Measurements from ENCODE around the gene ABHD14A. TPM values are rescaled to one million over a fixed set of nuclear protein-coding genes. Genes with fewer than 3 reads are reported as not detected.

The ABHD14A gene
- total RNA-seq, 1 donor from 2014 or later = 11.8 TPM

DNA sequence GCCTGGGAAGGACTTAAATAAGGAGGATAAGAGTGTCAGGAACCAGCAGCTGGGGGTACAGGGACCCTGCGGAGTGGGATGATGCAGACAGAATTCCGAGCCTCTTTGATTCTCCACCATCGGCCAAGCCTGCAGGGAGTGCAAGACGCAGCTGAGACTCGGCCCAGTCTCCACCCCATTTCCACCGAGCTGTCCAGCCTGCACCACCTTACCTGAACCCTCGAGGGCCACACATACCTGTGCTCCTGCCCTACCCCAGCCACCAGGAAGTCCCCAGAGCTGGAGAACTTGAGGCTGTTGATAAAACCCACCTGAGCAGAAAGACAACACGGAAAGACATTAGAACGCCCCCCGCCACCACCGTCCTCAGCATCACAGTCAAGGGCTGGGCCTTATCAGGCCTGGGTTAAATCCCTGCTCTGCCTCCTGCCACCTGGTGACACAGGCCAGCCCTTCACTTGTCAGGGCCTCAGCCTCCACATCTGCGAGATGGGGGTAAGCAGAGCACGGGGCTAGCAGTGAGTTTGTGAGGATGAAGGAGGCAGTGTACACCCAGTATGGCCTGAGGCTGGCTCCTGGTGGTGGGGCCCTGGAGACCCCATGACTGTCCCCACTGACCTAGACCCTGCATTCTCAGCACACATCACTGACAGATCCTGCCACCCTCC, 41.3 kb upstream of the ABHD14A start:
- Histone ChIP-seq H3K36me3 (ENCODE audit: insufficient read depth, low read length) (peaks cover 11% of the 10 kb centered on the region), H3K79me2 (ENCODE audit: insufficient read depth, low read length) (peaks cover 7% of the 10 kb centered on the region), H3K9ac (ENCODE audit: low read length) (no peak overlapping the region), H3K4me3 (ENCODE audit: insufficient read depth, low read depth, low read length) (no peak overlapping the region), H3K27ac (ENCODE audit: low read depth, low read length) (no peak overlapping the region), H4K20me1 (ENCODE audit: insufficient read depth, low read length) (peaks cover 21% of the 10 kb centered on the region), H3K4me2 (ENCODE audit: low read length) (no peak overlapping the region), H2AFZ (ENCODE audit: low read depth, low read length) (no peak overlapping the region), H3K9me3 (ENCODE audit: insufficient read depth, low read depth, low read length) (no peaks in the 10 kb centered on the region), H3K4me1 (ENCODE audit: insufficient read depth, low read length) (peaks cover 3% of the 10 kb centered on the region), H3K27me3 (ENCODE audit: insufficient read depth, low read length) (no peaks in the 10 kb centered on the region)
- Mint-ChIP-seq H3K27ac (ENCODE audit: unreplicated experiment) (no peak overlapping the region), H3K27me3 (ENCODE audit: low read depth, unreplicated experiment) (no peaks in the 10 kb centered on the region), H3K36me3 (ENCODE audit: low read depth, unreplicated experiment) (peaks cover 34% of the 10 kb centered on the region), H3K4me3 (ENCODE audit: unreplicated experiment) (no peak overlapping the region), H3K9me3 (ENCODE audit: unreplicated experiment) (no peaks in the 10 kb centered on the region), H3K4me1 (ENCODE audit: low read depth, unreplicated experiment) (no peaks in the 10 kb centered on the region)
- FAIRE-seq (no peak), DNase-seq (ENCODE audit: low read depth) (no peak)
- TF ChIP-seq EZH2 (IDR thresholded peaks at IDR 0.05; ENCODE audit: insufficient read depth, low read length) = no peak
- TF ChIP-seq CTCF (IDR thresholded peaks at IDR 0.05; ENCODE audit: insufficient read depth, low read depth, low read length) = no peak

- Mint-ChIP-seq H3K36me3 (ENCODE audit: low read depth, unreplicated experiment) (peaks cover 34% of the 10 kb centered on the region), H3K27ac (ENCODE audit: unreplicated experiment) (no peak overlapping the region), H3K9me3 (ENCODE audit: unreplicated experiment) (no peaks in the 10 kb centered on the region), H3K27me3 (ENCODE audit: low read depth, unreplicated experiment) (no peaks in the 10 kb centered on the region), H3K4me1 (ENCODE audit: low read depth, unreplicated experiment) (no peaks in the 10 kb centered on the region), H3K4me3 (ENCODE audit: unreplicated experiment) (no peak overlapping the region)
- H4K20me1 ChIP-seq (ENCODE audit: insufficient read depth, low read length) = peaks cover 28% of the 10 kb centered on the region
- H3K9me3 ChIP-seq (ENCODE audit: insufficient read depth, low read depth, low read length) = no peaks in the 10 kb centered on the region
- no peak overlapping the region for H3K9ac ChIP-seq (ENCODE audit: low read length)
- peaks cover 11% of the 10 kb centered on the region for H3K36me3 ChIP-seq (ENCODE audit: insufficient read depth, low read length)
- no peak overlapping the region for H3K27ac ChIP-seq (ENCODE audit: low read depth, low read length)
- no peak for FAIRE-seq
- no peaks in the 10 kb centered on the region for H3K27me3 ChIP-seq (ENCODE audit: insufficient read depth, low read length)
- H3K4me2 ChIP-seq (ENCODE audit: low read length) = no peak overlapping the region
- peaks cover 3% of the 10 kb centered on the region for H3K4me1 ChIP-seq (ENCODE audit: insufficient read depth, low read length)
- peaks cover 14% of the 10 kb centered on the region for H3K79me2 ChIP-seq (ENCODE audit: insufficient read depth, low read length)
- DNase-seq (ENCODE audit: low read depth) = no peak
- TF ChIP-seq CTCF (IDR thresholded peaks at IDR 0.05; ENCODE audit: insufficient read depth, low read depth, low read length) (no peak), EZH2 (IDR thresholded peaks at IDR 0.05; ENCODE audit: insufficient read depth, low read length) (no peak)
- H3K4me3 ChIP-seq (ENCODE audit: insufficient read depth, low read depth, low read length) = no peak overlapping the region
- no peak overlapping the region for H2AFZ ChIP-seq (ENCODE audit: low read depth, low read length)
Measured at GRCh38 chr3:51934139-51934850, 40.6 kb upstream of the ABHD14A start.

All from astrocyte (in vitro differentiated cells and primary cell).